ENCODE measurements around the gene EDA.

EDA gene

DNA sequence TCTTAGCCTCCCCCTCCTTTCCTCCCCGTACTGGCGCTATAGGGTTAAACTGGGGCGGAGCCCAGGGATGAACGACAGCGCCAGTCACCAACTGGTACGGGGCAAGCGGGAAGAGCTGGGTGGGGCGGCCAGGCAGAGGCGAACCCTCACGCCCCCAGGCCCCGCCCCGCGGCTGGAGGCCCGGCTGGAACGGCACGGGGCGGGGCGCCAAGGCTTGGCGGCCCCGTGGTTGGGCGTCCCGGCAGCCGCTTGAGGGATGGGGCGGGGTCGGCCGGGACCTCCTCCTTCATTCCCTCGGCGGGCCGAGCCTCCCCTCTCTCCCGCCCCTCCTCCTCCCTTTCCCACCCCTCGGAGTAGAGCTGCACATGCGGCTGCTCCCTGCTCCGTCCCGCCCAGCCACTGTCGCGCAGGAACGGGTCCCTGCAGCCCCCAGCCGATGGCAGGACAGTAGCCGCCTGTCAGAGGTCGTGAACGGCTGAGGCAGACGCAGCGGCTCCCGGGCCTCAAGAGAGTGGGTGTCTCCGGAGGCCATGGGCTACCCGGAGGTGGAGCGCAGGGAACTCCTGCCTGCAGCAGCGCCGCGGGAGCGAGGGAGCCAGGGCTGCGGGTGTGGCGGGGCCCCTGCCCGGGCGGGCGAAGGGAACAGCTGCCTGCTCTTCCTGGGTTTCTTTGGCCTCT lies at the start of gene EDA:
Gene EDA (plus strand): TSS at position 335 of the 678 bp plus-strand sequence.
- H3K27ac ChIP-seq (ENCODE audit: low read depth, low read length) = no peak within 1 kb of the TSS

DNA sequence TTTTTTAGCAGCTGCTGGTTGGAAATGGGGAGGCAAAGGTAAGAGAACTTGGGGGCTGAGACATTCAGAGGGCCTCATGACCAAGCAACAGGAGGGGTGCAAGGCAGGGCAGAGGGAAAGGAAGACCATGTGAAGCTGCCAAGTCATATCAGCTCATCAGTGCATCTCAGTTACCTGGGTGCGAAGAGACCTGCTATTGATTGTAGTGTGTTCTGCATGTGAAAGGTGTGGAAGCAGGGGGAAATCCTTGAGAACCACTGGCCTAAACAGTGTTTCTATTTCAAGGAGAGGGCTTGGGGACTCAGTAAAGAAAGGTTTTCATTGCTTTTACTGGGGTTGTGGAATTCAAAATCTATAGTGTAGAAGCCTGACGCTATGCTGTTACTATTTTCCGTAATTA lies 47.1 kb upstream of the EDA start:
- Histone ChIP-seq H3K9ac (ENCODE audit: low read length) (no peak overlapping the region), H3K27ac (ENCODE audit: low read depth, low read length) (no peak overlapping the region), H3K4me3 (ENCODE audit: low read length) (no peak overlapping the region), H3K27me3 (ENCODE audit: control insufficient read depth, insufficient read depth, low read length) (no peaks in the 10 kb centered on the region), H3K4me1 (ENCODE audit: control insufficient read depth, insufficient read depth, low read length) (no peaks in the 10 kb centered on the region), H3K36me3 (ENCODE audit: control insufficient read depth, insufficient read depth, low read length) (no peaks in the 10 kb centered on the region)

More for the DNA sequence above, at the start of gene EDA:
- Histone ChIP-seq H3K9ac (ENCODE audit: low read length) (no peak within 1 kb of the TSS), H3K4me1 (ENCODE audit: control insufficient read depth, insufficient read depth, low read length) (no peaks in the 10 kb centered on the region), H3K36me3 (ENCODE audit: control insufficient read depth, insufficient read depth, low read length) (no peaks in the 10 kb centered on the region), H3K4me3 (ENCODE audit: low read length) (peak within 1 kb of the TSS; percentile 67), H3K27me3 (ENCODE audit: control insufficient read depth, insufficient read depth, low read length) (no peaks in the 10 kb centered on the region)

- Histone ChIP-seq H3K9ac (ENCODE audit: low read length) (no peak overlapping the region), H3K27me3 (ENCODE audit: control insufficient read depth, insufficient read depth, low read length) (no peaks in the 10 kb centered on the region), H3K4me3 (ENCODE audit: low read length) (no peak overlapping the region), H3K36me3 (ENCODE audit: control insufficient read depth, insufficient read depth, low read length) (no peaks in the 10 kb centered on the region), H3K27ac (ENCODE audit: low read depth, low read length) (no peak overlapping the region), H3K4me1 (ENCODE audit: control insufficient read depth, insufficient read depth, low read length) (no peaks in the 10 kb centered on the region)
Observed at GRCh38 chrX:69597399-69597798, 18.5 kb upstream of the EDA start.

GRCh38 chrX:69600182-69600581 lies 15.7 kb upstream of the EDA start:
- H3K27ac ChIP-seq (ENCODE audit: low read depth, low read length) = no peak overlapping the region
- H3K4me3 ChIP-seq (ENCODE audit: low read length) = no peak overlapping the region
- no peaks in the 10 kb centered on the region for H3K27me3 ChIP-seq (ENCODE audit: control insufficient read depth, insufficient read depth, low read length)
- no peaks in the 10 kb centered on the region for H3K4me1 ChIP-seq (ENCODE audit: control insufficient read depth, insufficient read depth, low read length)
- H3K9ac ChIP-seq (ENCODE audit: low read length) = no peak overlapping the region
- no peaks in the 10 kb centered on the region for H3K36me3 ChIP-seq (ENCODE audit: control insufficient read depth, insufficient read depth, low read length)

DNA sequence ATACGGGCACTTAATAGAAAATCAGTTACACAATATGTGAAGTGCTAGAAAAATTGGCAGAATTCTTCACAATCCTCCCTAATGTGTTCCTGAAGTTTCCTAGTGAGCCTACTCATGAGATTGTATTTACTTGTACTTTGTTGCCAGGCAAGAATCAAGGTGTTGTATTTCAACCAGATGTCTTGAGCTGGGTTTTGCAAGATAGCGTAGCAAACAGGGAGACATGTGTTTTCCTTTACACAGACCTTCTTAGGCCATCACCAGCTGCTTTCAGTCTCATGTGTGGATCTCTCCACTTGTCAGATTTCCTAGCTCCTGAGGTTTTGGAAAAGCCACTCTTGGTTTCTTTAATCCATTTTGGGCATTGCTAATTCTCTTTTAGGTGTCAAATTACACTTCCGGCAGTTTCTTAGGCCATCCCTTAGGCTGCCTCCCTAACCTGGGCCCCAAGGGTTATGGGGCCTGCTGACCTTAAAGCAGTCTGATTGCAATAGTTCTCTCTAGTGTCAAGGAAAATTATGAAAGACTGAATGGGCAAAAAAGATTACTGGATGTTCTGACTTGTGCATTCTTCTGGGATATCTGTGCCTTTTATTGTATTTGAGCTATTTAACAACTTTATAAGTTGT lies 12.2 kb upstream of the EDA start:
- Histone ChIP-seq H3K36me3 (ENCODE audit: control insufficient read depth, insufficient read depth, low read length) (no peaks in the 10 kb centered on the region), H3K27ac (ENCODE audit: low read depth, low read length) (no peak overlapping the region), H3K9ac (ENCODE audit: low read length) (no peak overlapping the region), H3K4me3 (ENCODE audit: low read length) (no peak overlapping the region), H3K27me3 (ENCODE audit: control insufficient read depth, insufficient read depth, low read length) (no peaks in the 10 kb centered on the region), H3K4me1 (ENCODE audit: control insufficient read depth, insufficient read depth, low read length) (no peaks in the 10 kb centered on the region)

DNA sequence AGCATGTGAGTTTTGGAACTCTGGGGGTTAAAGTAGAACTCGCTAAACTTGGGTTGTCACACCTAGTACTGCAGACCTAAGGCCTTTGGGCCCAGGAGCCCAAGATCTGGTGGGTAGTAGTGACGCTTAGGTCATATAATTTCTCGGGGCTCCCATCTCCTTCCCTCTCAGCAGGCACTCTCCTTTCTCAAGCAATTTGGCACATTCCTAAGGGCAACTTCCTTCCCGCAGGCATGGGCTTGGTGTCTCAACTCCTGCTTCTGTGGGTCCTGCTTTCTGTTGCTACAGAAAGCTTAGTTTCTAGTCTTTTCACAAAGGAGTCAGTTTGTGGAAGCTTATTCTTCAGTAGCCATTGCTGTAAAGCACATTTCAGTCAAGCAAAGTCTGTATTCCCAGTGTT lies 10.4 kb upstream of the EDA start:
- Histone ChIP-seq H3K4me1 (ENCODE audit: control insufficient read depth, insufficient read depth, low read length) (no peaks in the 10 kb centered on the region), H3K4me3 (ENCODE audit: low read length) (no peak overlapping the region), H3K9ac (ENCODE audit: low read length) (no peak overlapping the region), H3K27me3 (ENCODE audit: control insufficient read depth, insufficient read depth, low read length) (no peaks in the 10 kb centered on the region), H3K36me3 (ENCODE audit: control insufficient read depth, insufficient read depth, low read length) (no peaks in the 10 kb centered on the region), H3K27ac (ENCODE audit: low read depth, low read length) (no peak overlapping the region)

- Histone ChIP-seq H3K4me1 (ENCODE audit: control insufficient read depth, insufficient read depth, low read length) (no peaks in the 10 kb centered on the region), H3K36me3 (ENCODE audit: control insufficient read depth, insufficient read depth, low read length) (no peaks in the 10 kb centered on the region), H3K9ac (ENCODE audit: low read length) (no peak overlapping the region), H3K27me3 (ENCODE audit: control insufficient read depth, insufficient read depth, low read length) (no peaks in the 10 kb centered on the region), H3K27ac (ENCODE audit: low read depth, low read length) (no peak overlapping the region), H3K4me3 (ENCODE audit: low read length) (no peak overlapping the region)
Observed at GRCh38 chrX:69607616-69608015, 8.3 kb upstream of the EDA start.

DNA sequence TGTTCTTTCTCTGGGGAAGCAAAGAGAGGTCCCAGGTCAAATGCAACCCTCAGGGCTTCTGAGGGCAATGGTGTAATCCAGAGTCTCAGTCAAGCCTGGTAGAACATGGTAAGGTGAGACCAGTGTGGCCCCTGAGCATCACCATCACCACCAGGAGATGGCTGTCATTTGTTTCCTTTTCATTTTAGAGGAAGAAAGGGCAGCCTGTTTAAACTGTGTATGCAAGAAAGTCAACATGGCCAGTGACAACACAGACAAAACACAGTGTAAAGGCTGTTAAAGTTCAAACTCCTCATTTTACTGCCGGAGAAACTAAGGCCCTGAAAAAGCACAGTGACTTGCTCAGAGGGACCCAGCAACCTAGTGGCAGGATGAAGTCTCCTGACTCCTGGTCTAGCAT lies 2.0 kb upstream of the EDA start:
- Histone ChIP-seq H3K4me3 (ENCODE audit: low read length) (no peak overlapping the region), H3K36me3 (ENCODE audit: control insufficient read depth, insufficient read depth, low read length) (no peaks in the 10 kb centered on the region), H3K4me1 (ENCODE audit: control insufficient read depth, insufficient read depth, low read length) (no peaks in the 10 kb centered on the region), H3K27me3 (ENCODE audit: control insufficient read depth, insufficient read depth, low read length) (no peaks in the 10 kb centered on the region), H3K27ac (ENCODE audit: low read depth, low read length) (no peak overlapping the region), H3K9ac (ENCODE audit: low read length) (no peak overlapping the region)

GRCh38 chrX:69614886-69615285 lies 1.0 kb upstream of the EDA start:
- H3K27ac ChIP-seq (ENCODE audit: low read depth, low read length) = no peak overlapping the region
- H3K4me3 ChIP-seq (ENCODE audit: low read length) = no peak overlapping the region
- H3K4me1 ChIP-seq (ENCODE audit: control insufficient read depth, insufficient read depth, low read length) = no peaks in the 10 kb centered on the region
- no peaks in the 10 kb centered on the region for H3K36me3 ChIP-seq (ENCODE audit: control insufficient read depth, insufficient read depth, low read length)
- no peak overlapping the region for H3K9ac ChIP-seq (ENCODE audit: low read length)
- no peaks in the 10 kb centered on the region for H3K27me3 ChIP-seq (ENCODE audit: control insufficient read depth, insufficient read depth, low read length)

- H3K27ac ChIP-seq (ENCODE audit: low read depth, low read length) = no peak overlapping the region
Observed at GRCh38 chrX:69615342-69615741, 571 bp upstream of the EDA start.

GRCh38 chrX:69616457-69617203 lies 717 bp downstream of the EDA start:
- Histone ChIP-seq H3K27ac (ENCODE audit: low read depth, low read length) (no peak overlapping the region), H3K4me1 (ENCODE audit: control insufficient read depth, insufficient read depth, low read length) (no peaks in the 10 kb centered on the region), H3K27me3 (ENCODE audit: control insufficient read depth, insufficient read depth, low read length) (no peaks in the 10 kb centered on the region), H3K36me3 (ENCODE audit: control insufficient read depth, insufficient read depth, low read length) (no peaks in the 10 kb centered on the region), H3K4me3 (ENCODE audit: low read length) (peak overlapping the region; percentile 67), H3K9ac (ENCODE audit: low read length) (no peak overlapping the region)

More at GRCh38 chrX:69615342-69615741, 571 bp upstream of the EDA start:
- Histone ChIP-seq H3K4me3 (ENCODE audit: low read length) (peak overlapping the region; percentile 42), H3K36me3 (ENCODE audit: control insufficient read depth, insufficient read depth, low read length) (no peaks in the 10 kb centered on the region), H3K27me3 (ENCODE audit: control insufficient read depth, insufficient read depth, low read length) (no peaks in the 10 kb centered on the region), H3K9ac (ENCODE audit: low read length) (no peak overlapping the region), H3K4me1 (ENCODE audit: control insufficient read depth, insufficient read depth, low read length) (no peaks in the 10 kb centered on the region)

DNA sequence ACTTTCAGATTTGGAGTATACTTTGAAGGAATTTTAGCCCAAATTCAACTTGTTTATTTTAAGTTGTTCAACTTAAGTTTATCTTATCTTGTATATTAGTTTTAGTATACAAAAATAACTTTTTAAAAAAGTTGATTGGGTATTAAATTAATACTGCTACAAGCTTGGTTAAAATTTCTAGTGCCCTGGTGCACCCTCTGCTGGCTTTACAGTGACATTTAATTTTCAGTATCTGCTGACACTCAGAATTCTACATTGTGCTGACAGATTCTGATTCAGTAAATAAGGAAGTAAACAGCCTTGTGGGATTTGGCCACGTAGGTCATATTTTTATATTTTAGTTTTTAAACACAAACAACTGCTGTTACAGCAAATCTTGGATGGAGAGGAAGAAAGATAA lies 2.9 kb downstream of the EDA start:
- Histone ChIP-seq H3K27me3 (ENCODE audit: control insufficient read depth, insufficient read depth, low read length) (no peaks in the 10 kb centered on the region), H3K36me3 (ENCODE audit: control insufficient read depth, insufficient read depth, low read length) (no peaks in the 10 kb centered on the region), H3K27ac (ENCODE audit: low read depth, low read length) (no peak overlapping the region), H3K4me3 (ENCODE audit: low read length) (no peak overlapping the region), H3K4me1 (ENCODE audit: control insufficient read depth, insufficient read depth, low read length) (no peaks in the 10 kb centered on the region), H3K9ac (ENCODE audit: low read length) (no peak overlapping the region)
